ENCODE results near the gene LYSMD3.
"Not testable (repeated sequence)": the region's sequence is repeated elsewhere in the genome, so short reads cannot be mapped to it uniquely, and the experiment has no call there.

Gene LYSMD3

GRCh38 chr5:90529194-90529938, at the start of gene LYSMD3:
LYSMD3 (minus strand) TSS chr5:90529584; CDS start chr5:90525289, 4,295 bp downstream.
- peak; percentile 94 for DNase-seq (ENCODE audit: low spot score)

GRCh38 chr5:90576566-90576965, 47.2 kb upstream of the LYSMD3 start:
- DNase-seq (ENCODE audit: low spot score): not testable (repeated sequence)

- DNase-seq (ENCODE audit: low spot score): no peak
Measured at GRCh38 chr5:90575712-90576111, 46.3 kb upstream of the LYSMD3 start.

GRCh38 chr5:90571147-90571773, 41.9 kb upstream of the LYSMD3 start:
- no peak for DNase-seq (ENCODE audit: low spot score)

GRCh38 chr5:90570034-90570433, 40.6 kb upstream of the LYSMD3 start:
- DNase-seq (ENCODE audit: low spot score): no peak

- no peak for DNase-seq (ENCODE audit: low spot score)
Measured at GRCh38 chr5:90569084-90569483, 39.7 kb upstream of the LYSMD3 start.

GRCh38 chr5:90565491-90565890, 36.1 kb upstream of the LYSMD3 start:
- DNase-seq (ENCODE audit: low spot score): no peak

- no peak for DNase-seq (ENCODE audit: low spot score)
Measured at GRCh38 chr5:90563108-90563507, 33.7 kb upstream of the LYSMD3 start.

- DNase-seq (ENCODE audit: low spot score): no peak
Measured at GRCh38 chr5:90562341-90562740, 33.0 kb upstream of the LYSMD3 start.

- no peak for DNase-seq (ENCODE audit: low spot score)
Measured at GRCh38 chr5:90561766-90562165, 32.4 kb upstream of the LYSMD3 start.

- no peak for DNase-seq (ENCODE audit: low spot score)
Measured at GRCh38 chr5:90560771-90561170, 31.4 kb upstream of the LYSMD3 start.

GRCh38 chr5:90558344-90559192, 29.2 kb upstream of the LYSMD3 start, which contains the start of gene ADGRV1:
ADGRV1 (plus strand) TSS chr5:90558797; CDS start chr5:90558896, 99 bp downstream.
- peak; percentile 45 for DNase-seq (ENCODE audit: low spot score)

GRCh38 chr5:90557871-90558270, 28.5 kb upstream of the LYSMD3 start:
- DNase-seq (ENCODE audit: low spot score): no peak

GRCh38 chr5:90557391-90557790, 28.0 kb upstream of the LYSMD3 start:
- DNase-seq (ENCODE audit: low spot score): no peak

GRCh38 chr5:90555666-90556065, 26.3 kb upstream of the LYSMD3 start:
- DNase-seq (ENCODE audit: low spot score): no peak

GRCh38 chr5:90554358-90555006, 25.1 kb upstream of the LYSMD3 start:
- DNase-seq (ENCODE audit: low spot score): no peak

- DNase-seq (ENCODE audit: low spot score): no peak
Measured at GRCh38 chr5:90553711-90554110, 24.3 kb upstream of the LYSMD3 start.

GRCh38 chr5:90551376-90551775, 22.0 kb upstream of the LYSMD3 start:
- DNase-seq (ENCODE audit: low spot score): no peak

GRCh38 chr5:90550963-90551362, 21.6 kb upstream of the LYSMD3 start:
- DNase-seq (ENCODE audit: low spot score): no peak

- DNase-seq (ENCODE audit: low spot score): no peak
Measured at GRCh38 chr5:90549729-90550275, 20.4 kb upstream of the LYSMD3 start.

- DNase-seq (ENCODE audit: low spot score): no peak
Measured at GRCh38 chr5:90549223-90549622, 19.8 kb upstream of the LYSMD3 start.

- no peak for DNase-seq (ENCODE audit: low spot score)
Measured at GRCh38 chr5:90548069-90548593, 18.7 kb upstream of the LYSMD3 start.
